ENCODE data around the gene POLN. TPM values are rescaled to one million over a fixed set of nuclear protein-coding genes. Genes with fewer than 3 reads are reported as not detected.

POLN gene
- polyA plus RNA-seq, 1 donor: 3.1 TPM

DNA sequence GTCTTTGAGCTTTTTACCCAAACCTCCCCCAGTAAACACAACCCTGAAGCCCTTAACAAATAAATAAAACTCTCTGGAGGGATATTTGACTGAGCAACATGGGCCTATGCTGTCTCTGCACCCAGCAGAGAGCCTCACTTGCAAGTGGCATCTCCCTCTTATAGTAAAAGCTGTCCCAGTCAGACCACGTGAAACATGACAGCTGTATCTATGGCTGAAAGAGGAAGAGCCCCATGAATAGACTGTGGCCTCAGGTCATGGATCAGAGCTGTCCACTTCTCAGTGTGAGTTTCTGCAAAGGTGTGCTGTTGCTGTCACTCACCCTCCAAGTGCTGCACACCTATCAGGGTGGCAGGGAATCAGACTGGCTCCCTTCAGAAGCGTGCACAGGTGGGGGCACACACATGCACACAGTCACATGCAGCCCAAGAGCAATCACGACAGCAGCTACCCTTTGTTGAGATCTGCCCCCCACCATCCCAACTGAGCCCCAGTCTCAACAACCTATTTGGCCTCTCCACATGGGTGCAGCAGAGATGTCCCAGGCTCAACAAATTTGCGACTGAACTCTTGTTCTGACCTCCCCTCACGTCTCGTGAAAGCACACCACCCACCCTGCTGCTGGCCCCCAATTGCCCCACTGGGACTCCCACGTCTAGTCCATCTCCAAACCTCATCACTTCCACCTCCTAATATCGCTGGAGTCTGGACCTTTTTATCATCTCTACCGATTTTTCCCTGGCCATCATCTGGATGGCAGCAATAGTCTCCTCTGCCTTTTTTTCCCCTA, 137.2 kb downstream of the POLN start:
- no peak for DNase-seq

DNA sequence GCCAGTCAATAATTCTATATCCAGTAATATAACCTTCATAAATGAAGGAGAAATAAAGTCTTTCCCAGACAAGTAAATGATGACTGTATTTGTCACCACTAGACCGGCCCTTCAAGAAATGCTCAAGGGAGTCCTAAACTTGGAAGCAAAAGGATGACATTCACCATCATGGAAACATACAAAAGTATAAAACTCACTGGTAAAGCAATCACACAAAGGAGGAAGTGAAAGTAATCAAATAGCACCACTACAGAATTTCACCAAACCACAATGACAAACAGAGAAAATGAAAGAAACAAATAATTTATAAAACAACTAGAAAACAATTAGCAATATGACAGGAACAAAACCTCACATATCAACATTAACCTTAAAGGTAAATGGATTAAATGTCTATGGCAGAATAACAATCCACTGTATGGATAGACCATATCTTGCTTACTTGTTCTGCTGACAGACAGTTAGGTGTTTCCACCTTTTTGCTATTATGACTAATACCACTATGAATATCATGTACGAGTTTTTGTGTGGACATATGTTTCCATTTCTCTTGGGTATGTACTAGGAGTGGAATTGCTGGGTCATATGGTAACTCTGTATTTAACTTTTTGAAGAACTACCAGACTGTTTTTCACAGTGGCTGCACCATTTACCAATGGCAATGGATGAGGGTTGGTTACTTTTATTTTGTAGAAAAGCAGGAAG, 137.9 kb downstream of the POLN start:
- no peak for DNase-seq

DNA sequence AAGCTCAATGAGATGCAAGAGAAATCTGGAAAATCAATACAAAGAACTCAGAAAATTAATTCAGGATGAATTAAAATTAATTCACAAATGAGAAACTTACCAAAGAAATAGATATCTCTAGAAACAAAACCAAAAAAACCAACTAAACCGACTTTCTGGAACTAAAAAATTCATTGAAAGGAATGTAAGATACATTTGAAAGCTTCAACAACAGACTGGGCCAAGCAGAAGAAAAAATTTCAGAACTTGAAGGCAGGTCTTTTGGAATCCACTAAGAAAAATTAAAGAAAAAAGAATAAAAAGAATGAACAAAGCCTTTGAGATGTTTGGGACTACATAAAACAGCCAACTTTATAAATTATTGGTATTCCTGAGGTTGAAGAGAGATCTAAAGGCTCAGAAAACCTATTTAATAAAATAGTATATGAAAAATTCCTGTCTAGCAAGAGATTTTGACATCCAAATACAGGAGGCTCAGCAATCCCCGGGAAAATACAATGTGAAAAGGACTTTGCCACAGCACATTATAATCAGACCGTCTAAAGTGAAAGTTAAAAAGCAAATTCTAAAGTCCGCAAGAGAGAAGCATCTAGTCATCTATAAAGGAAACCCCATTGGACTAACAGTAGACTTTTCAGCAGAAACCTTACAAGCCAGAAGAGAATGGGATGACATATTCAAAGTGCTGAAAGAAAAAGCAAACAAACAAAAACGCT, 138.6 kb downstream of the POLN start:
- no peak for DNase-seq

DNA sequence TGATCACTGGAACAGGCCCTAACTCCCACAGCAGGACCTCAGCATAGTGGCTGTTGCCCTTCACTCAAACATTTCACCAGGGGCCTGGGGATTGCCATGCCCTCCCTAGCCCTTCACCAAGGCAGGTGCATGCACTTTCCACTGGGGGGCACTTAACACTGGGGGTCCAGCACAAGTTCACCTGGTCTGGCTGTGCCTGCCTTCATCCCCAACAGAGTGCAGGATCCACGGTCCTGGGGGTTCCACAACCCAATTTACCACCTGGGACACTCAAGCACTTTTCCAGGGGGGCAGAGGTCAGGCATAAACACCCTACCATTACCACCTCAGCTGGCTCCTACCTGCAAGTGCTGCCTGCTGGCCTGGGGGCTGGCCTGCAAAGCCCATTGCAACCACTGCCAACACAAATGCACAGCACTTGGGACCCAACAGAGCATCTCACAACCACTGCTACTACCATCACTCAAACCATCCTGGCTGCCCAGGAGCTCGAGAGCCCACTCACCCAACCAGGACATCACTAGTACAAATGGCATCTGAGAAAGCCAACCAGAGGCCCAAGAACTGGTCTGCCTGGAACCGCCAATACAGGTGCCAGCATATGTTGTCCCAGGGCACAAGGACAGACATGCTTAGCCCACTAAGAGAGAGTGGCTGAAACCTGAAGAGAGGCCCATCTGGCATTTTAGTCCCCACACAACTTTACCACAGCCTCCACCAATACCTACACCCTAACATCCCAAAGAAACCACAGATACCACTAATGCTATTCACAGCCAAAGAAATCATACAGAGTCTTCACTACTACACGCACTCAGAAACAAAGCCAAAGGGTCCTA, 139.7 kb downstream of the POLN start:
- no peak for DNase-seq

DNA sequence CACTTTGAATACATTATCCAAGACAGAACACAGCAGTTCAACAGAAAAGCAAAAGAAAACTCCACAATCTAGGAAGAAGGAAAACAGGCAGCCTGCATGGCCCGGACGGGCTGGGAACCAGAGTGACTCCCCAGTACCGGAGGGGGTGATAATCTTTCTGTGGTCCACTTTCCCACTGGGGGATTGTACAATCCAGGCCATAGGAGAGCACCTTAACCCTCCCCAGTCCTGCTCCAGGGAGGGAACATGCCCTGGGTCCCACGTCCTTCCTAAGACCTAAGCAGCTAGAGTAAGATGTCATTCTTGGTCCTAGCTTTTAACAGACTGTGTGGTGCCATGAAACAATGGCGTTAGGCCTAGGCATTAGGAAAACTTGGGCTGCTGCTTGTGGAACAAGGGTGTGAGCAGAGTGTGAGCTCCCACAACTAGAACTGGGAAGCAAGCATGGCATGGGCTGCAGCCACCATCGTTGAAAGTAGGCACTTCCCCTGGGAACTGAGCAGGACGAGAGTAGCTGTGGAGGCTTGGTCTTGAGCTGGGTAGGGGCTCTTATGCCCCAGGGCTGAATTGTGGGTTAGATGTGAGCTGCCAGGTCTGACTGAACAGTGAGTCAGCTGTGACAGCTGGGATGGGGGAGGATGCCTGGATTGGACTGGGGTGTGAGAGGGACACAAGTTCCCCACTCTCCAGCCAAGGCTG, 140.4 kb downstream of the POLN start:
- no peak for DNase-seq

DNA sequence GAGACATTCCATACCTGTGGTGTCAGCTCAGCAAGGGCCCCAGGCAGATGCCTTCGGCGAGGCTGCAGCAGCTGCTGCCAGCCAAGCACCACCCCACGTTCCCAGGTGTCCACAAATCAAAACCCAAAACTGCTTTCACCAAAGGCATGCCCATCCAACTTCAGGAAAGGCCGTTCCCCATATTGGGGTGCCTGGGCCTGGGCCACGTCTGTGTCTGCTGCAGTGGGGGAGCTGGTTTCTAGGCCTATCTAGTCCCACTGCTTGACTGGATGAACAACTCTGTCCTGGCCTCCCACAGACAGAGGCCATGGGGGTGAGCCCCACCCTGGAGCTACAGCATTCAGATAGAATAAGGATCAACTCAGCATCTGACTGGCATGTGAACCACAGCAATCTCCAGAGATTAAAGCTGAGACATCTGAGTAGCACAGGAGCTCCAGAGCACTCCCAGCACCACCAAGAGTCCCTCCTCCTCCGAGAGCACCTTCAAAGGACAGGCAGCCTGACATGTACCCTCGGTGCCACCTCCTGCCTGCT, 145.8 kb downstream of the POLN start:
- DNase-seq: no peak

DNA sequence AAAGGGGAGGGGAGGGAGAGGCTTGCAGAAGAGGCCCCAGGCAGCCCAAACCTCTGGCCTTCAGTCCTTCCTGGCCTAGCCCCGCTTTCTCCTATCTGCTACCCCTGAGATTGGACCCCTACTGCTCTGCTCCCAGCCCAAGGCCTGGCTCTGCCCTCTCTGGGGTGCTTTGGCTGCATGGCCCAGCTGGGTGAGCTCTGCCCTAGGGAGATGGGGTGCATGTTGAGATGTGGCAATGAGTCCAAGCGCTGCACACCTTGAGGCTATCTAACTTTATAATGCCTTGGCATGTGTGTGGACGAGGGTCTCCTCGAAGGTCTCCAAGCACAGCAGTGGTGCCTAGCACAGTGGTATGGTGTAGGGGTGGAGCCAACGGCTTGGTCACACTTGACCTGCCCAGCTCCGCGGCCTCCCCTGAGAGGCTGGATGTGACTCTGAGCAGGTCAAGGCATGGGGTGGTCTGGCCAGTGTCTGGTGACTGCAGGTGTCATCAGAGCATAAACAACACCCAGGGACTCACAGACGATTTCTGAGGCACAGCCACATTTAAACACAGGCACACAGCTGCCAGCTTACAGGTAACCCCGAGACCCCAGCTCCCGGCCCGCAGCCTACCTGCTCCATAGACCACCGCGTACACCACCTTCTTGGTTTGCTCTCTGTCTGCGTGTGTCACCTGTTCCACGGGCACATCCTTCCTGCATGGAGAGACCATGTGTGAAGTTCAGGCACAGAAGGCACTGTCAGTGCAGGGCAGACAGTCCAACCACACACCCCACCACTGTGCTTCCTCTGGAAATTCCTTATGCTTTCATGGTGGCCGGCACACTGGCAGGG, 146.5 kb downstream of the POLN start:
- DNase-seq: no peak

DNA sequence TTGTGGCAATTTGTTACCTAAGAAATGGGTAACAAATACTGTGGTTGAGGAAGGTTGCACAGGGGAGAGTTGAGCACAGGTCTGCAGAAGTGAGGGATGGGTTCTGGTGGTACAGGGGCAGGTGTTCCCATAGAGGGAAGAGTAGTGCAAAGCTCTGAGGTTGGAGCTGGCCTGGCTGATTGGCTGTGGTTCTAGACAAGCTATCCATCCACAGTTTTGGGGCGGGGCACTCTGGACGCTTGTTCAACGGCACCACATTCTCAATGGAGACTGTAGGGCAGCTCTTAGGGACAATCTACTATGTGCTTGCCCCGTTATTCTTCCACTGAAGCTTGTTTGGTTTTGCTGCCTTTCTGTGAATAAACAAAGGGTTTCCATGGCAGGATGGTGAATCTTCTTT, 147.4 kb downstream of the POLN start:
- no peak for DNase-seq

DNA sequence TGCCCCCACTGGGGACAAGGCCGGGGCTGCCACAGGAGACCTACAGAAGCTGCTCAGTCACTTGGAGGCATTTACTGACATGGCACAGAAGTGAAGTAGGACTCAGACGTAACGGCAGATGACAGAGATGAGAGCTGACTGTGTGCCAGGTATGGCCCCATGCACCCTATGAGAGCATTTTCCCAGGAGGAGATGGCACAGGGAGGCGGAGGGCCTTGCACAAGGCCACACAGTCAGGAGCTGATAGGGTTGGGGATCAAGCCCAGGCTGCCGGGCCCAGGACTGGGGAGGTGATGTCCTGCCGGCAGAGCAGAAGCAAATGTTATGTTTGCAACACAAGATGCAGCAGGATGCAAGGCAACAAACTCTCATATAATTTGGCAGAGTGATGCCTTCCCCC, 148.7 kb downstream of the POLN start:
- no peak for DNase-seq

DNA sequence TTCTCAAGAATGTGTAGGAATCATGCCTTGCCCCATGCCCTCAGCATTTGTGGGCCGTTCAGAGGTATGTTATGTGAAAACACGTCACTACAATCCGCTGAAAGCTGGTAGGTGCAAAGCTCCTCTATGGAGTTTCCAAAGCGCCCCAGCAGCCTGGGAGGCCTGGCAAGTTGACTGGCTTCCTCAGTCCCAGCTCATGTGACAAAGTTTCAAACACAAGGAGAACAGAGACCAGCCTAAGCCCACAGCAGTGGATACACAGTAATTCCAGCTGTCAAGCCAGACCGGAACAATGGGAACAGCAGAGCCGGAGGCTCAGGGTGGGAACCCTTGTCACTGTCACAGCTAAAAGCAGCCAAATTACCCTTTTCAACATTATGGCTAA, 149.3 kb downstream of the POLN start:
- DNase-seq: no peak

DNA sequence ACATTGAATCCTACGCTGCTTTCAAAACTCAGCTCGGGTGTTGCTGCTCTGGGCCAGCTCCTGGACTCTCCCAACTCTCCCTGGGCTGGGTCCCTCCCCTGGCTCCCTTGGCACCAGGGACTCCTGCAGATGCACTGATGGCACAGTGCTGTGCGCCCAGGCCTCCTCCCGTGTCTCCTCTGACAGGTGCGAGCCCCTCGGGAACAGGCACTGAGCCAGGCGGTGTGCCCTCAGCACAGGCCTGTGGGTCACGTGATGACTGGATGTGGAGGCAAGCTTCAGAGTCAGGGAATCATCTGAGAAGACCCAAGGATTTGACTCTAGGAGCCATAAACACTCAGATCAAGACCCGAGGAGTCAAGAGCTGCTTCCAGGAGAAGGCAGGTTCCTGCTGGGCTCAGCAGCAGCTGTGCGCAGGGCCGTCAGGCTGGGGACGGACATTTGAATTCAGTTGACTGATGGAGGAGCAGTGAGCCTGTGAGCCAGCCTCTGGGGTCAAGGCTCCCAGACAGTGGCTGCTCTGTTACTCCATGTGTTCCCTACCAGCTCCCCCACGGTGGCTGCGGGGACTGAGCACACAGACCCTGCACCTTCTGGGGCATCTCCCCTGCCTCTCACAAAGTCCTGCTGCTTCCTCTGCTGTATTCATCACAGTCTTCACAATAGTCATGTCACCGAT, 149.8 kb downstream of the POLN start:
- DNase-seq: no peak

DNA sequence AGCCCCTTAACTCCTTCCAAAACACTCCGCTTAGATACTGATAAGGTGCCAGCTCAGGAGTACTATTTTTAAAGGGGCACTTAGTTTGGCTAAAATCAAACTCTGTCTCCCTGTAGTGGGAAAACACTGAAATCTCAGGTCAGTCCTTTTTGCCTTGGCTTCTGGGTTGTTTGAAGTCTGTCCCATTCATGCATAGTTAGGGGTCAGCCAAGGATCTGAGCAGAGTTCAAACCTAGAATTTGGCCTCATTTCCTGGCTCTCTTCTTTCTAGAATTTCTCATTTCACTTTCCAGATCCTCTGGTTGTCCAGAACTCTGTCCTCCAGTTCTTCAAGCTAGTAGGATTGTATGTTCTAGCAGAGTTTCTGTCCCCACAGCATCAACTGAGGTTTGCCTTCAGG, 151.3 kb downstream of the POLN start:
- no peak for DNase-seq

DNA sequence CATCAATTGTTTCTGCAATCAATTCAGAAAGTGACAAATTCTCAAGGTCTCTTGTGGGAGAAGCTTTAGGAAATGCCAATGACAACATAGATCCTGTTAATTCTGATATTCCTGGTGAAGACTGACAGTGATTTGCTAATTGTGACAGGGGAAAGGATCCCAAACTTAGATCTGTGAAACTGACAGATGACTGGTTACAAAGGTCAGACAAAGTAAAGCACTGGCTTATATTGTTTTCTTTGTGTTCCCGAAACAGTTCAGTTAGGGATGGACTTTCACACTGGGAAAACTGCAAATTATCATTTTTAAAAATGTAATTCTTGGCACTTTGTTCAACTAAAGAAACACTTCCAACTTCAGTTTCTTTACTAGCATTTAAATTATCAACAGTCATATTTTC, 152.7 kb downstream of the POLN start:
- DNase-seq: no peak

DNA sequence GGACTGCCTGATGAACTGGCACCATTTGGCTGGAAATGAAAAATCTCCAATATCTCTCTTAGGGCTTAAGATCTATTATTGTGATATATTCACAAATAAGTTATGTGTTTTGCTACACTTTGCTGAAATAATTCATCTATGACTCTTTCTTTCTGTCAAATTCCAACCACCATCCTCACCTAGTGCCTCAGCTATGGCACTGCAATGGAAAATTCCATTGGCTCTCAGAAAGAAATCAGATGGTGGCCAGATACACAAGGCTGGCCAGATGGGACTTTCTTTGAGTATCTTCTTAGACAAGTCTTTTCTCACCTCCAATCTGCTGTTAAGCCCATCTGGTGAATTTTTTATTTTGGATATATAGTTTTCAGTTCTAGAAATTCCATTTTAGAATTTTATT, 154.8 kb downstream of the POLN start:
- DNase-seq: no peak

DNA sequence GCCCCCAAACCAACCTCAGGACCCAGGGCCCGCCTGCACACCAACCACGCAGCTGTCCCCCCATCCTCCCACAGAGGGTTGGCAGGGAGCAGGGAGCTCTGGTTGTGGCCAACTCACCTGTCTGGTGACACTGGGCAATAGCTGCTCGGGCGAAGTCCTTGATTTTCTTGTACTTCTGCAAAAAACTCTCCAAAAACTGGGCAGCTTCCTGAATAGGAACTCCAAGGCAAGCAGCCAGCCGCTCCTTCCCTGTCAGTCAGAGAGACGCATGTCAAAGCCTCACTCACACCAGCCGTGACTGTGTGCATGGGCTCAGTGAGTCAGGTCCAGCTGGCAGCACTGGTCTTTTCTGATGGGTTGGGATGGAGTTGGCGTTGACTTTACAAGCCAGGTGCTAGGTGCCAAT, 156.4 kb downstream of the POLN start:
- no peak for DNase-seq

DNA sequence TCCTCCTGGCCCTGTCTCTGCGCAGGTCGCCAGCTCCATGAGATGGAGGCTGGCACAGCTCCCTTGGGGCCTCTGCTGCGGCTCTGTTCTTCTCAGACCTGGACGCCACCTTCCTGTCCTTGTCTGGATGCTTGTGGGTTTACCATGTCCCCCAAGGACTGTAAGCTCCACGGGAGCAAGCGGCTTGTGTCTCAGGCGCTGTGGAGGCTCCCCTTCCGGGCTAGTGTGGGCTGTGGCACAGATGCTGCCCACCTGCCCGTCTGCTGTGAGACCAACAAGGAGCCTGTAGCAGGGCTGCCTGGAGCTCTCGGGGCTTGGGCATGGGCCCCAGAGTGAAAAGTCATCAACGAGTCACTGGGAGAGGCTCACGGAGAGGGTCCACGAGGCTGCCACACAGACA, 157.6 kb downstream of the POLN start:
- no peak for DNase-seq

DNA sequence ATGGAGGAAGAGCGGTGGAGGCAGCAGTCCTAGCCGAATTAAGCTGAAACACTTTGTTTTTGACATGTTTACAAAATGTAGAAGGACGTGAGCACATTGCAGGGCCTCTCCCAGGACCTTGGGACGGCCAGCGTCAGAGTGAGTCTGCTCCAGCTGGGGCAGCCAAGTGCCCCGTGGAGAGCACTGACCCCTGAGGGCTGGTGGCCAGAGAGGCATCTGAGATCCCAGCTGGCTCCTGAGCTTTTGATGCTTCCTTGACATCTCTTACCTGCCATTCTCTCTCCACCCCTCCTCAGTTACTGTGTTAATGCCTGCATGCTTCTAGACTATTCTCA, 158.1 kb downstream of the POLN start:
- no peak for DNase-seq

DNA sequence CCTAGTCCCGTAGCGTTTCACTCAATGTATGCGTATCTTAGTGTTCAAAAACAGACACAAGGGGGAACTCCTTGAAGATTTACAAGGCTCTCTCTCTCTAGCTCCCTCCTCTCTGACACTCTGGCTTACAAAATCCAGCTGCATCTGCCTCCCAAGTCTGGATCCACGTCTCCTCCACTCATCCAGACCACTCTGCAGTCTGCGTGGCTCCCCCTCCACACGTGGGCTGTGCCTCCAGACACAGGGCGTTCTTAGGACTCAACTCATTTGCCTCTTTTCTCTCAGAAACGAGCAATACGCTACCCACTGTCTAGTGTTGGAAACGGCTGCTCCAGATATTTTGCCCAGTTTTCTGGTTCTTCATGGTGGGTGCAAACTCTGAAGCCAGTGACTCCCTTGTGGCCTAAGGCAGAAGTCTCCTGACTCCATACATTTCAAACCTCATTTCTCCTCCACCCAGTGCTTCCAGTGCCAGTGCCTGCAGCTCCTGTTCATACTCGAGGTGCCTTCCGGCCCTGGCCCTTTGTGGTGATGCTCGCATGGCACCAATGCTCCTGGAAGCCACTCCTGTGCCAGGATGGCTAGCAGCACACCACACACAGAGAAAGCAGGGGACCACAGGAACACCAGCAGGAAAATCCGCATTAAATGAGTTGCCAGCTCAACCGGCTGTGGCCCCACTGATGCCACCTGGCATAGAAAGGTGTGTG, 158.7 kb downstream of the POLN start:
- no peak for DNase-seq

DNA sequence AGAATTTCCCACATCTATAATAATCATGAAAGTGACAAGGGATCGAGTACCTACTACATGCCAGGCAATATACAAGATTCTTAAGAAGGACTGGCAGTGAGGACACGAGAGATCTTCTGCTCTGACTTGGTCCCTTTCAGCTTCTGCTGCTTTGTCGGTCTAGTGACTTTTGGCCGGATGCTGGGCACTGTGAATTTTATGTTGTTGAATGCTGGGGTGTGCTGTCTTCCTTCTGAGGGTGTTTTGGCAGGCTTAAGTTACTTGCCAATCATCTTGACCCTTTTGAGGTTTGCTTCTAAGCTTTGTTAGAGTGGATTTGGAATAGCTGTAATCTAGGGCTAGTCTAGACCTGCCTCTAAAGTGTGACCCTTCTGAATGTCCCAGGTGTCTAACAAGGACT, 159.3 kb downstream of the POLN start:
- no peak for DNase-seq

DNA sequence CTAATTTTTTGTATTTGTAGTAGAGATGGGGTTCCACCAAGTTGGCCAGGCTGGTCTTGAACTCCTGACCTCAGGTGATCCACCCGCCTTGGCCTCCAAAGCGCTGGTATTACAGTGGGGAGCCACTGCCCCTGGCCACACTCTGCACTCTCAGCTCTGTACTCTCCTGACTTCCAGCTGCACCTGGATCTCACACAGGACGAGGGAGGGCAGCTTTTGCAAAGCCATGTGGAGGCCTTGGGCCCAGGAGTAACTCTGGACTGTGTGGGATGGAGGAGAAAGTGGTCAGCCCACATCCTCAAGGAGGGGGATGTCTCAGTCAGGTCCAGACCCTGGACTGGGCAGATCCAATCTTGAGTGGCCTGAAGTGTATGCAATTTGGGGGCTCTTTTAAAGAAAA, 159.8 kb downstream of the POLN start:
- no peak for DNase-seq
